GOT3 (cell line): Measurements from ENCODE around the gene COL25A1.
"Not testable (repeated sequence)": the region's sequence is repeated elsewhere in the genome, so short reads cannot be mapped to it uniquely, and the experiment has no call there.

Source experiments
- DNase-seq: peaks from one replicate; lab custom pipeline; 2025; ENCODE audit warnings: mixed read lengths; lab: John Stamatoyannopoulos, UW

COL25A1 gene

DNA sequence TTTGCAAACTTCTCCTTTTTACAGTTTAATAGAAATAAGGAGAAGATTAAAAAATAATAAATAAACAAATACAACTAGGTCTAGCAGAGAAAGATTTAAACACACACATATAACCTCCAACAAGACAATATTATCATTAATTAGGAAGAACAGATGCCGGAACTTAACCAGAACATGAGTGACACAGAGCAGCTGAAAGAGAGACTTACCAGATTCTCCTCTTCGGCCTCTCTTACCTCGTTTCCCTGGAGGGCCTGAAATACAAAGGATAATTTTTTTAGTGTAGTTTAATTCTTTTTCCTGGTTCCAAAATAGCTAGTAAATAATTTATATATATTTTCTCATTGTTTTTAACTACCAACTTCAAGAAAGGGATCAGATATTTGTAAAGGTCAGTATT lies 252.5 kb downstream of the COL25A1 start:
- DNase-seq, result no peak

DNA sequence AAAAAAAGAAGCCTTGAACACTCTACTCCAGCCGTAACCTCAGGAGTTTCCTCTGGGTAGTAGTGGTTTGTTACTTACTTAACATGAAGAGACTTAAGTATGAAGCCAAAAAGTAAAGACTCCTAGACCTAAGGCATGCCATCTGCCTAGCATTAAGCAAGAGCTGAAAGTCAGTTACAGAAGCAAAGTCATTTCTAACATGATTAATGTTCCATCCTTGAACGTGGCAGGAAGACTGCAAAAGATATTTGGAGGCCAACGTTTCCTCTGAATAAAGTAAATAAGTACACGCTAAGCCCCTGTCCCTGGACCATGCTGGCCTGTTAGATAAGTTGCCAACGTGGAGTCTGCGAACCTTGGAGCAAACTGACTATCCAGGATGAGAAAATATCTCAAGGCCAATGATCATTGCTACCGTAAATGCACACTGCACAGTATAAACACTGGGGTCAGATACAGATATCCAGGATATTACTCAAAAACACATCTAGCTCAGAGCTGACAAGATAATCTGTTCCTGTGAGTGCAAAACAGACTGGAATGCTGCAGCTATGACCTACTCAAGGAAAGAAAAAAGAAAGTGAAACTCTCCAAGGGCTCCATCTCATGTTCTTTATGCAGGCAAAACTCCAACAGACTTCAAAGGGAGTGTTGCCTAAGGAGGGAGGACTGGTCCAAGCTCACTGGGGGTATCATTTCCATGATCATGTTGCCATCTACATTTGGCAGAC lies 255.8 kb downstream of the COL25A1 start:
- no peak for DNase-seq

DNA sequence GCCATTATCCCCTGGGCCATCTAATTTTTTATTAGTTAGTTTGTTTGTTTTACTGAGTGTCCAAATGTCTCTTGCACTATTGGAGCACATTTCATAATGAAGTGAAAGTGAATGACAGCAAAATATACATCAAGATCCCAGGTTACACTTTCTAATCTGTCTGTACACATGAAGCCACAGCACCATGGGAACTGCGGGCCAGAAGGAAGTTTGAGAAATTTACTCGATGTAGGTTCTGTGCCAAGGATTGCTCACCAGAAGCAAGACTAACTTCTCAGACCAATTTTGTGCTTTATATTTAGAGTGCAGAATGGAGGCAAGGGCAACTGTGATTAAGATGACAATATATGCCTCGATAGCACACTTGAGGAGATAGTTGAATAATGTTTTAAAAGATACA lies 258.0 kb downstream of the COL25A1 start:
- no peak for DNase-seq

DNA sequence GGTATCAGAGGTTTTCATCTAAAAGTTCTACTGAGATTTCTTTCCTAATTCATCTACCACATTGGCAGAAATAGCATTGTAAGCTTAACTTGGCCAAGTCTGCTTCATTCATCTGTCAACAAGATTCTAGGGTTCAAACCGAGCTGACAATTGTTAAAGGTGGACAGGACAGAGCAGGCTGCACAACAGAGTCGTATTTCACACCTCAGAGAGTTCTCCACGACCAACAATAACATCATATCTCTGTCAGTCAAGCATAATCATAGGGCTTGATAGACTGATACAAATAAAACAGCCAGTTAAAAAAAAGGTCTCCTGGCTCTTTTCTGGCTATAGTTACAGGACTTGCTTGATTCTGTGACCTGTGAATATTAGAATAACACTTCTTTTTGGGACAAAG lies 259.2 kb downstream of the COL25A1 start:
- DNase-seq, result no peak

DNA sequence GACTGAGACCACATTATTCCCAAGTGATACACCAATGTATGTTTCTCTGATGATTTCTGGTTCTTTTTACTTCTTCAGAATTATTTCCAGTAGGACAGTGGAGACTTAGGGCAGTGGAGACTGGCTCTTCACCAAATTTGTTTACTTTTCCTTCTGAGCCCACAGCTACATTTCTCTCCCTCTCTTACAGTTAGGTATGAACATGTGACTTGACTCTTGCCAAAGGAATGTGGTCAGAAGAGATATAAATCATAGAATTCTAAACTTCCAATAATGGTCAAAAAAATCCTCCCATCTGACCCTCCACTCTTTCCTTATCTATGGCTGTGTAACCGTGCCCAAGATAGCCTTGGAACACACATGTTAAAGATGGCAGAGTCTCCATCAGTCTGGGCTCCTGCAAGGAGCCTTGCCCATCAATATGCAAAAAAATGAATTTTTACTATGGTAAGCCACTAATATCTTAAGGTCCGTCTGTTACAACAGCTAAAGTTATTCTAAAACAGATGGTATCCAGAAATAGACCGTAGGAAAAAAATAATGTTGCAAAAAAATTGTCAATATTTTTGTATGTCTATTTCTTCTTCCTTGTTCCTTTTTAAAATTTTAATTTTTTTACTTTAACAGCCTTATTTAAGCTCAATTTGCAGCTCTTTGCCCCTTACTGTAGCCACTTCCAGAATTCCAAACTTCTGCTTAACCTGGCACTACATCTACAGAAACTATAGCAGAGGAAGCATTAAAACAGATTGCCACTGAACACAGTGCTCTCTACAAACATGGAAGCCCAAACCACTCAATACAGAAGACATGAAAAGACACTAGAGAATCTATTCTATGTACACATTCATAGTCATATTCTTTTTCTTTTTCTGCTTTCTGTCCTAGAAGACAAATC lies 260.7 kb downstream of the COL25A1 start:
- no peak for DNase-seq

DNA sequence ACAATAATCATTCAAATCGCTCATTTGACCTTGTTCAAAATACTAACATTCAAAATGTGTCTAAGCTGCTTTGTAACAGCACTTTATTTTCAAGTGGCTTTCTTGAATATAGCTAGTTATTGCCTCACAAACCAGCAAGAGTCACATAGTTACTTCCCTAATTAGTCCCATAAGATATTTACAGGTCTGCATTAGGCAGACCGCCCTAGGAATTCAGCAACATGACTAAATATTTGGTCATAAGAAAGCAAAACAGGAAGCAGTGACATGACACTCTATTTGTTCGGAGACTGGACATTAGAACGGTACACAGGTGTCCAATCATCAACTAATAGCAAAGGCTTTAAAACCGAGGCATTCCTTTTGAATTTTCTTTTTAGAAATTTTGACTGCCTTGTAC lies 262.0 kb downstream of the COL25A1 start:
- no peak for DNase-seq

DNA sequence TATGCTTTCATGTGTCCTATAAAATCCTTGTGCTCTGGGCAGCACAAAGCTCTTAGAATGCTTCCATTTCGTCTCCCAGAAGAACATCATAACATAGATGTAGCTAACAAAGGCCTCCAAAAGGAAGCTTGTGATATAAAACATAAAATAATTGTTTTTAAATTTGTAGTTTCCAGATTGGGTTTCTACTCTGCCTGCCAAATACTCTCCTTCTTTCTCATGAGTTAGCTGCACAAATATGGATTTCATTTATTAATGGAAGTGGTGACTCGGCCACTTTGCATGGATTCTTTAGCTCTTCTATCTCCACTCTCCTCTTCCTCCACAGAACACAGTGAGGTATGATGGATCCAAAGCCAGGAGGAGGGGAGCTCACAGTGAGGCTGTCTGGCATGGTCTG lies 265.4 kb downstream of the COL25A1 start:
- DNase-seq, result no peak

DNA sequence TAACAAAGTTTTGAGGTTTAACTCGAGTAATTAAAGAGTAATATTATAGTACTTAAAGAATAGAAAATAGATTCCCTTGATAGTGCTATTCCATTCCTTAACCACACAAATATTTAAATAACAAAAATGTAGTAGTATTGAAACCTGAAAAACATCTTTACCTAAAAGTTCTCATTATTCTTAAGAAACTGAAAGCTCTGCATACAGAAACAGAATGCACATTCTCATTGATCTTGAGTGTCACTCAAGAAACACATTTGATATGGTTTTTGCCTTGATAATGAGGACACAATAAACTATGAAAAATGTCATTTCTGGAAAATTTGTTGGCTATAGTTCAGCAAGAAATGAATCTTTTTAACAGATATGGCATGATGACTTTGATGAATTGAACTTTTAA lies 268.5 kb downstream of the COL25A1 start:
- no peak for DNase-seq

DNA sequence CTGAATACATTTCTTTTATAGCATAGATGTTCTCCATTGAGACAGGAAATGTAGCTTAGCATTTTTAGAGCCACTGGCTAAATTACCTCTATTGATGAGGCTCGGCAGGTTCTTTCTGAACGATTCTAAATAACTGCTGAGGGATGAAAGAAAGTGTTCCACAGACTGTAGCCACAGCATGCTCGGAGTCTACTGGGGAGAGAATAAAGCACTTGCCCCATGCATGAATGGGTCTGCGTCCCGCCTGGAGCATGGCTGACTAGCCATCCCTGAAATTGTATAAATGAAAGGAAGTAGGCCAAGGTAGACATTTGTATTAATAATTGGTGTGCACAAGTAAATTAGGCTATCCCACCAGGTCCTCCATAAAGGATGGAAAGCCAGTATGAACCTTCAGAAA lies 269.8 kb downstream of the COL25A1 start:
- DNase-seq, result no peak

DNA sequence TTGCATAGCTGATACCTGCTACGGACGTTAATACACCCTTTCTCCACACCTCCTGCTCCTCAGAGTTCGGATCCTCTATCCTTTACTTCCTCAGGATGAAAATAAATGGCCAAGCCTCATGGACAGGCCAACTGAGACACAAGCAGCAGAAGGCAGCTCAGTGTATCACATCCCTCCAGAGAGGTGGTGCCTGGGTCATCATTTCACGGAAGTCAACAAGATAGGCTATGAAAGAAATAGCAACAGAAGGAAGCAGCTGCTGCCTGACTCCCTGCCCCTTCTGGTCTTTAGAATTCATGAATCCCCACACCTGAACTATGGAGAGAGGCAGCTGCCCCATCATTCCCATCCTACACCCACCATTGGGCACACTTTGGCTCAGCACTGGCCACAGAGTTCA lies 272.5 kb downstream of the COL25A1 start:
- DNase-seq, result no peak

DNA sequence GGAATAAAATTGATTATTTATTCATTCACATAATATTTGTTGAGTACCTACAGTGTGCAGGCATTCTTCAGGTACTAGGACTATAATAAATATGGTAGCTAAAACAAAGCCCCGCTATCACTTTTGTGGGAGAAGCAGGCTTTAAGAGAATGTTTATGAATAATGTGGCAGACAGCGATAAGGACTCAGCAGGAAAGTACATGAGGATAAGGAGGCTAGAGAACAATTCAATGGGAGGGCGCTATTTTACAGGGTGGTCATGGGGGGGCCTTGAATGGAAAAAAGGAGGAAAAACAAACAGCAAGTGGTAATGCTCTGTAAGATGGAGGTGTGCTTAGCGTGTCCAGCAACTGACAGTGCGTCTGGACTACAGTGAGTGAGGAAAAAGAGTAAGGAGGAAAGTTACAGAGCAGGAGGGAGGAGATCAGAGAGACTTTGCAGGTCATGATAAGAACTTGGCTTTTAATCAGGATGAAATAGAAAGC lies 275.4 kb downstream of the COL25A1 start:
- DNase-seq, result no peak

DNA sequence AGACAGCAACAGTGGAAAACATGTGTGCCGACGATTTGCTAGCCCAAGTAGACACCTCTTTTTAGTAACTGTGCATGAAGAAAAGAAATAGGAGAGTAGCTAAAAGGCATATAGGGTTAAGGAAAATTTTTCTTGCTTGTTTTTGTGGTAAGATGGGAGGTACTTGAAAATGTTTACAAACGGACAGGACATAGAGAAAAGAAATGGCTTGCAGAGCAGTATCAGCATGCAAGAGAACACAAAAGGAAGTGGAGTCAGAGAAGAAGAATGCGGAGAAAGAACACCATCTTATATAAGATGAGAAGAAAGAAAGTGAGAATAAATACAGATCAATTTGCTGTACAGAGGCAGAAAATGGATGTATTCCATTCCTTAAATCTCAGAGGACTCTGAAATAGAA lies 275.9 kb downstream of the COL25A1 start:
- DNase-seq, result no peak

DNA sequence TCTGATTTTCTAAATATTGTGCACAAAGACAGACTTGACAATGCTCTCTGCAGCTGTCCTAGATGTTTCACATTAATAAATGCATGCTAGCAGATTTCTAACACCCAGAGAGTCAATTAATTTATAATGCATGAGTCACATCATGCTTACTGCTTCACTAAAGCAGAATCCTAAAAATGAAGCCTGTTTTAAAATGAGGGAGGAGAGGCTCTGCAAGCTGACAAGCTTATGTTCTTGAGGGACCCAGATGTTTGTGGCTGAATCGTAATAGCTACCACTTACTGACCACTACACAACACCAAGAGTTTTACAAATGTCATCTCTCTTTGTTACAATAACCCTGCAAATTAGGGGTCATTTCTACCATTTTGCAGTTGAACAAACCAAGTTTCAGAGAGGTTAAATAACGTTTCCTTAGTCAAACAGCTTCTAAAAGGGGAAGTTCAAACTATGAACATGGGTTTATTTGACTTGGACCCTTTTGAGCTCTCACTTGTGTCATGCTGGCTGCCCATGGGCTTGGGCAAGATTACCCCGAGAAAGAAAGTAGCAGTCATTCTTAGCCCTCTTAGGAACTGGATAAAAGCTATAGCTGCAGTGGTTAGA lies 276.9 kb downstream of the COL25A1 start:
- no peak for DNase-seq

DNA sequence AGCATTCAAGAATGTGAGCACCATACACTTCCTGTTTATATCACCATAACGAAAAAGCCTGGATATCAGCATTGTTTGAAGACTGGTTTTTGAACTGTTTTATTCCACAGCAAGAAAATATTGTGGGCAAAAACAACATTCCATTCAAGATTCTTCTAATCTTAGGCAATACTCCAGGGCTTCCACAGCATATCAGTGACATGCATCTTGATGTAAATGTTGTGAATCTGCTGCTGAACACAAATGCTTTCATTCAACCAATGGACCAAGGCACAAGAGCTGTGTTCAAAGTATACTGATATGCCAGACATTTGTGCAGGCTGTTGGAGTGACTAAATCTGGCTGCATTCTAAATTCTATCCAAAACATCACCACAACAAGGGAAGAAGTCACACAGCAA lies 279.5 kb downstream of the COL25A1 start:
- DNase-seq, result no peak

DNA sequence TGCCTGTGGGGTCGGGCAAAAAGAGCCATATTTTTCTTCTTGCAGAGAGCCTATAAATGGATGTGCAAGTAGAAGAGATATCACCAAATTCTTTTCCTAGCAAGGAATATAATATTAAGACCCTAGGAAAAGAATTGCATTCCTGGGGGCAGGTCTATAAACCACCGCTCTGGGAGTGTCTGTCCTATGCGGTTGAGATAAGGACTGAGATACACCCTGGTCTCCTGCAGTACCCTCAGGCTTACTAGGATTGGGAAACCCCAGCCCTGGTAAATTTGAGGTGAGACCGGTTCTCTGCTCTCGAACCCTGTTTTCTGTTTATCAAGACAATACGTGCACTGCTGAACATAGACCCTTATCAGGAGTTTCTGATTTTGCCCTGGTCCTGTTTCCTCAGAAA lies 280.8 kb downstream of the COL25A1 start:
- not testable (repeated sequence) for DNase-seq

DNA sequence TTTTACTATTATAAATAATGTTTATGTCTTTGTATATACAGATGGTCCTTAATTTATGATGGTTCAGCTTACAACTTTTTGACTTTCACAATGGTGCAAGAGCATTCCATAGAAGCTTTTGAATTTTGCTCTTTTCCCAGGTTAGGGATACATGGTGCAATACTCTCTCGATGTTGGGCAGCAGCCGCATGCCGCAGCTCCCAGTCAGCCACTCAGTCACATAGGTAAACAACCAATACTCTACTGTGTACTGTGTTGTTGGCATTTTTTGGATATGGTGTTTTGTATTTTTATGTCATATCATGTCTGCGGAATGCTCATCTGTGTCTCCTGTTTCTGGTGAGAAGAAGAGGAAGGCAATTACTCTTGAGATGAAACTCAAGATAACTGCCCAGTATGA lies 281.6 kb downstream of the COL25A1 start:
- DNase-seq, result no peak

DNA sequence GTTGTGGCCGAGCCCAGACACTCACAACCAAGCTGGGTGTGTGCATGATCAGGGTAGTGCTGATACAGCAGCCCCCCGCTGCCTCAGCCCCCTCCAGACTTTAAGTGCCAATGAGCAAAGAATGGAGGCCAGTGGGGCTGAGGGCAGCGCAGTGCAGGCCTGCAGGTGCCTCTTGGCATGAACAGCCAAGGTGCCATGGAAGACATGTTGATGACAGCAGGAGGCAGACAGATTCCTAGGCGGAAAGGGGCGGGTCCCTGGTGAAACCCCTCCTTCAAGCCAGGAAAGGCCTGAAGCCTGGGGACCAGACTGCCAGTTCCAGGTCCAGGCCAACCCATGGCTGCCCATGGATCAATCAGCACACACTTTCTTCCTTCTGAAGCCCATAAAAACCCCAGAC lies 286.3 kb downstream of the COL25A1 start:
- DNase-seq, result no peak

DNA sequence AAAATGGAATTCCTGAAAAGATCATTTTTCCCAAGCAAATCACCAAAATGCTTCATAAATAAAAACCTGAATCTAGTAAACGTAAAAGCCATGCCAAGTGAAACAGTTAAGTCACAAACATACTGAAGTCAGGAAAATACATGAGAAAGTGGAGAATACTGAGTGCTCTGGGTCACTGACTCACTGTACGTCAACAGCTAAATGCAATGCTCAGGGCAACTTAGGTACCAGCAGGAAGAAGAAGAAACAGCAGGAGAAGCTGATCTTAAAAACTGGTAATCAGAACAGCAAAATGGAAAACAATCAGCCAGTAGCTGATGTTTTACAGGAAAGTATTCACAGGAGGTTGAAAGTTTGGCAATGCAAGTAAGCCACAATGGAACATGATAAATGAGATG lies 287.0 kb downstream of the COL25A1 start:
- DNase-seq, result no peak

DNA sequence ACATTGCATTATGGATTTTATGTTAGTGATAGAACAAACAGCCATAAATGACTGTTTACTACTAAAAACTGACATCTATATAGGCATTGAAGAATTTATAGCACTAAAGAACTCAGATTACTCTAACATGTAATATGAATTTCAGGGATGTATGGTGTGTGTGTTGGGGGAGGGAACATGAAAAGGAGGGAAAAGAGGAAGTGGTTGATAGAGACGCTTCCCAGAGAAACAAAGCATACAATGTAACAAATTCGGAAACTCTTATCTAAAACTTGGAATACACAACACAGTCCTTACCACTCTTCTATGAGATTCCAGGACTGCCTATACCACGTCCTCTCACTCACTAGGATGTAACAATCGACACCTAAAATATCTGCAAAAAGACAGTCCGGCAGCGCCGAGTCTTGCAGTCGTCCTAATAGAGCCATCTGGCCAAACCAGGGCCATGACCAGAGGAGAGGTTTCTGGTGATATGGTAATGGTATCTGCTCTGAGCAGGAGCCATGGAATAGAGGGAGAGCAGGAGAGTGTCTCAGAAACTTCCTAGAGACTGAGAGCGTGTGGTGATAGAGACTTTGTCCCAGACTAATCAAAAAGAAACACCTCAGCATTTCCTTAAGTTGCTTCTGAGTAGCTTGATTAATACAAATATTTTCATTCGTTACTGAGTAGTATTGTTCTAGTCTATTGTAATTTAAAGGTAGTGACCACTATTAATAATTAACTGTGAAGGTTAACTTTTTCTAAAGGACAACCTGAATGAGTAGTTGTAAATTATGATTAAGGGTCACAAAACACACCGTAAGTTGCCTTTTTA lies 287.7 kb downstream of the COL25A1 start:
- no peak for DNase-seq

DNA sequence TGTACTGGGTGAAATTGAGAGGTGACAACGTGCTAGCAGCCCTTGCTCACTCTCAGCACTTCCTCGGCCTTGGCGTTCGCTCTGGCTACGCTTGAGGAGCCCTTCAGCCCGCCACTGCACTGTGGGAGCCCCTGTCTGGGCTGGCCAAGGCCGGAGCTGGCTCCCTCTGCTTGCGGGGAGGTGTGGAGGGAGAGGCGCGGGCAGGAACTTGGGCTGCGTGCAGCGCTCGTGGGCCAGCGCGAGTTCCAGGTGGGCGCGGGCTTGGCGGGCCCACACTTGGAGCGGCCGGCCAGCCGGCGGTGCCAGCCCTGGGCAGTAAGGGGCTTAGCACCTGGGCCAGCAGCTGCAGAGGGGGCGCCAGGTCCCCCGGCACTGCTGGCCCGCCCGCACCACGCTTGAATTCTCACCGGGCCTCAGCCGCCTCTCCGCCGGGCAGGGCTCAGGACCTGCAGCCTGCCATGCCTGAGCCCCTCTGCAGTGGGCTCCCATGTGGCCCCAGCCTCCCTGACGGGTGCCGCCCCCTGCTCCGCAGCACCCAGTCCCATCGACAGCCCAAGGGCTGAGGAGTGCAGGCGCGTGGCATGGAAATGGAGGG lies 290.1 kb downstream of the COL25A1 start:
- DNase-seq, result no peak

DNA sequence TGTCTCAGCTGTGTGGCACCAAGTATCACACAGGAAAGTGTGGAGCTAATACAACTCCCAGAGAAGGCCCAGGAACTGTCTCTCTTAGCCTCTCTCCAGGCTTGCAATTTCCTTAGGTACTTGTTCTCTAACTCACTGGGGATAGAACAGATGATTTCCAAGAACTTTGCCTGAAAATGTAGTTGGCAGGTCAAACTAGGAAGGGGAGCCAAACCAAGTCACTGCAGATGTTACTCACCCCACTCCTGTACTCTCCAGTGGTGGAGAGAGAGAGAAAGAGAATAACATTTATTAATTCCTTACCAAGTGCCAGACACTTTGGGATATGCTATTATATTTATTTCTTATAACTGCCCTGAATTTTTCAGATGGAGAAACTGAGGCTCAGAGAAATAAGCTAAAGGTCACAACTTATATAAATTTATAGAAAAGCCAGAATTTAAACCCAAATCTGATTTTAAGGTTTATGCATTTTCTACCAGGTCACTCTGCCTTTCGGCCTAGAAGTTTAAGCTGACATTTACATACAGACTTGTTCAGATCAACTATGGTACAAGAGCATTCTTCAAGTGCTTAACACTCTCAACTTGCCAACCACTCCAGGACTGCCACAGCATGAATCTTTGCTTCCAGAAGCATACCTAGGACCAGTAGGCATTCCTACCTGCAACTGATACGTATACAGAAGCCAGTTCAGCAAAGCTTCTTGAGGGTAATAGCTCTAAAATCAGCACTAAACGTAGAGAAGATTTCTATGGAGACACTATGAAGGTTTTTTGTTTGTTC lies 291.0 kb downstream of the COL25A1 start:
- DNase-seq, result no peak
